Retinal pigment epithelial cell (primary cell): ENCODE measurements around the gene PDE9A.

Source experiments
- DNase-seq: peaks from one replicate; pipeline ENCODE4 v3.0.0-alpha.2; 2010; ENCODE audit warnings: low read depth
- H3K4me3 ChIP-seq: 2 replicates; pipeline ENCODE4 v1.5.1; 2011; ENCODE audit warnings: mild to moderate bottlenecking, low read length, control low read depth, moderate library complexity
- CTCF ChIP-seq: conservative IDR thresholded peaks from 2 replicates; pipeline ENCODE4 v1.5.1; 2011; ENCODE audit warnings: low read depth, low read length, control low read depth, inconsistent platforms

PDE9A gene

GRCh38 chr21:42757826-42758655 lies 104.6 kb downstream of the PDE9A start:
- no peak for DNase-seq
- no peak overlapping the region for H3K4me3 ChIP-seq
- no peak for TF ChIP-seq CTCF

GRCh38 chr21:42758721-42759593 lies 105.5 kb downstream of the PDE9A start:
- no peak overlapping the region for H3K4me3 ChIP-seq
- TF ChIP-seq CTCF: no peak
- DNase-seq: no peak

- H3K4me3 ChIP-seq: no peak overlapping the region
- DNase-seq: no peak
- TF ChIP-seq CTCF: no peak
Observed at GRCh38 chr21:42759594-42759927, 106.1 kb downstream of the PDE9A start.

GRCh38 chr21:42760361-42760950 lies 107.0 kb downstream of the PDE9A start:
- TF ChIP-seq CTCF: no peak
- H3K4me3 ChIP-seq: no peak overlapping the region
- DNase-seq: no peak

- no peak for DNase-seq
- no peak for TF ChIP-seq CTCF
Observed at GRCh38 chr21:42760951-42761751, 107.7 kb downstream of the PDE9A start.

GRCh38 chr21:42761776-42762335 lies 108.4 kb downstream of the PDE9A start:
- TF ChIP-seq CTCF: no peak
- DNase-seq: no peak
- H3K4me3 ChIP-seq: no peak overlapping the region

More at GRCh38 chr21:42760951-42761751, 107.7 kb downstream of the PDE9A start:
- no peak overlapping the region for H3K4me3 ChIP-seq
